ENCODE measurements around the gene MAP2K5. TPM values are rescaled to one million over a fixed set of nuclear protein-coding genes. Genes with fewer than 3 reads are reported as not detected.

MAP2K5 gene
- total RNA-seq, 4 donors from 2014 or later, result 7.7 to 15.1 (median 12.0) TPM

- H3K4me3 ChIP-seq, result no peak overlapping the region
- no peaks in the 10 kb centered on the region for H3K4me1 ChIP-seq
- no peak for TF ChIP-seq CTCF (IDR thresholded peaks at IDR 0.05)
- TF ChIP-seq EP300 (IDR thresholded peaks at IDR 0.05), result no peak
- no peak for TF ChIP-seq POLR2A (IDR thresholded peaks at IDR 0.05)
- TF ChIP-seq POLR2AphosphoS5 (IDR thresholded peaks at IDR 0.05), result no peak
- H3K9me3 ChIP-seq, result no peaks in the 10 kb centered on the region
- no peaks in the 10 kb centered on the region for H3K27me3 ChIP-seq
- no peak for ATAC-seq
- H3K36me3 ChIP-seq, result no peaks in the 10 kb centered on the region
- WGBS, 2 donors (ENCODE audit: low coverage in 1 of 2), result 92 to 97% methylated on average over 3 to 4 of the region's 4 CpGs
- no peak overlapping the region for H3K27ac ChIP-seq
Measured at GRCh38 chr15:67570875-67571647, 28.6 kb downstream of the MAP2K5 start.

- ATAC-seq, result no peak
- Histone ChIP-seq H3K9me3 (no peaks in the 10 kb centered on the region), H3K4me1 (no peaks in the 10 kb centered on the region), H3K4me3 (no peak overlapping the region), H3K27ac (no peak overlapping the region), H3K36me3 (no peaks in the 10 kb centered on the region), H3K27me3 (no peaks in the 10 kb centered on the region)
- TF ChIP-seq POLR2AphosphoS5 (IDR thresholded peaks at IDR 0.05) (no peak), CTCF (IDR thresholded peaks at IDR 0.05) (no peak), EP300 (IDR thresholded peaks at IDR 0.05) (no peak), POLR2A (IDR thresholded peaks at IDR 0.05) (no peak)
- 90 to 95% methylated on average over 4 to 5 of the region's 5 CpGs for WGBS, 2 donors (ENCODE audit: low coverage in 1 of 2)
Measured at GRCh38 chr15:67571648-67572415, 29.3 kb downstream of the MAP2K5 start.

GRCh38 chr15:67573194-67573593, 30.7 kb downstream of the MAP2K5 start:
- WGBS, 2 donors (ENCODE audit: low coverage in 1 of 2), result 89 to 92% methylated on average over 3 of the region's 3 CpGs
- Histone ChIP-seq H3K4me1 (no peaks in the 10 kb centered on the region), H3K27me3 (no peaks in the 10 kb centered on the region), H3K4me3 (no peak overlapping the region), H3K9me3 (no peaks in the 10 kb centered on the region), H3K36me3 (no peaks in the 10 kb centered on the region), H3K27ac (no peak overlapping the region)
- ATAC-seq, result no peak
- TF ChIP-seq POLR2AphosphoS5 (IDR thresholded peaks at IDR 0.05), result no peak
- no peak for TF ChIP-seq CTCF (IDR thresholded peaks at IDR 0.05)
- no peak for TF ChIP-seq EP300 (IDR thresholded peaks at IDR 0.05)
- TF ChIP-seq POLR2A (IDR thresholded peaks at IDR 0.05), result no peak

GRCh38 chr15:67575039-67575502, 32.6 kb downstream of the MAP2K5 start:
- ATAC-seq, result no peak
- TF ChIP-seq POLR2AphosphoS5 (IDR thresholded peaks at IDR 0.05), result no peak
- no peak for TF ChIP-seq EP300 (IDR thresholded peaks at IDR 0.05)
- no peak for TF ChIP-seq CTCF (IDR thresholded peaks at IDR 0.05)
- TF ChIP-seq POLR2A (IDR thresholded peaks at IDR 0.05), result no peak
- 80 to 81% methylated on average over 2 to 4 of the region's 4 CpGs for WGBS, 2 donors (ENCODE audit: low coverage in 1 of 2)
- H3K27ac ChIP-seq, result no peak overlapping the region
- H3K27me3 ChIP-seq, result no peaks in the 10 kb centered on the region
- H3K36me3 ChIP-seq, result no peaks in the 10 kb centered on the region
- H3K9me3 ChIP-seq, result no peaks in the 10 kb centered on the region
- H3K4me3 ChIP-seq, result no peak overlapping the region
- no peaks in the 10 kb centered on the region for H3K4me1 ChIP-seq
